Mesothelial cell of epicardium (in vitro differentiated cells): ENCODE results near the gene C10orf71. TPM values are rescaled to one million over a fixed set of nuclear protein-coding genes. Genes with fewer than 3 reads are reported as not detected.

ENCODE experiments used
- DNase-seq, 2 experiments: peaks; one replicate each; pipeline ENCODE4 v3.0.0; 2021; ENCODE audit warnings: low spot score in 2 of 2; ENCODE audit not compliant: unreplicated experiment in 2 of 2
- H3K27ac Mint-ChIP-seq: 2 replicates; pipeline ENCODE4 v1.8.0; 2021; ENCODE audit warnings: mixed read lengths
- H3K27me3 Mint-ChIP-seq: 2 replicates; pipeline ENCODE4 v1.8.0; 2021; ENCODE audit warnings: low read depth, mixed read lengths
- H3K36me3 Mint-ChIP-seq: 2 replicates; pipeline ENCODE4 v1.8.0; 2021; ENCODE audit warnings: mixed read lengths
- H3K4me1 Mint-ChIP-seq: 2 replicates; pipeline ENCODE4 v1.8.0; 2021; ENCODE audit warnings: mixed read lengths
- H3K4me3 Mint-ChIP-seq: 2 replicates; pipeline ENCODE4 v1.8.0; 2021; ENCODE audit warnings: mild to moderate bottlenecking, moderate library complexity, mixed read lengths
- H3K9me3 Mint-ChIP-seq: 2 replicates; pipeline ENCODE4 v1.8.0; 2021; ENCODE audit warnings: mixed read lengths
- CTCF ChIP-seq: fragments of 200-600 bp; sonication (generic); IDR thresholded peaks from one replicate; pipeline ENCODE4 v1.5.0; 2021; ENCODE audit warnings: antibody characterized with exemption; ENCODE audit not compliant: unreplicated experiment
- total RNA-seq: library from RNA; stranded (reverse); gene quantifications from 3 replicates; pipeline ENCODE4 v1.2.1, GENCODE V29; 2021

The C10orf71 gene
- total RNA-seq, 1 donor from 2014 or later = not detected

GRCh38 chr10:49300140-49300974 lies 1.4 kb downstream of the C10orf71 start:
- no peak for DNase-seq
- Mint-ChIP-seq H3K27ac (no peak overlapping the region), H3K4me3 (no peak overlapping the region), H3K4me1 (peaks cover 7% of the 10 kb centered on the region), H3K36me3 (no peaks in the 10 kb centered on the region), H3K9me3 (no peaks in the 10 kb centered on the region), H3K27me3 (peaks cover 47% of the 10 kb centered on the region)
- no peak for TF ChIP-seq CTCF

GRCh38 chr10:49301302-49301701 lies 2.3 kb downstream of the C10orf71 start:
- Mint-ChIP-seq H3K4me1 (peaks cover 7% of the 10 kb centered on the region), H3K4me3 (no peak overlapping the region)

GRCh38 chr10:49302088-49302487 lies 3.1 kb downstream of the C10orf71 start:
- Mint-ChIP-seq H3K27me3 (peaks cover 42% of the 10 kb centered on the region), H3K36me3 (no peaks in the 10 kb centered on the region), H3K9me3 (no peaks in the 10 kb centered on the region), H3K4me1 (peaks cover 7% of the 10 kb centered on the region), H3K27ac (no peak overlapping the region), H3K4me3 (no peak overlapping the region)
- no peak for TF ChIP-seq CTCF
- no peak for DNase-seq

More at GRCh38 chr10:49301302-49301701, 2.3 kb downstream of the C10orf71 start:
- no peak overlapping the region for H3K27ac Mint-ChIP-seq
- no peaks in the 10 kb centered on the region for H3K36me3 Mint-ChIP-seq
- TF ChIP-seq CTCF = no peak
- no peak for DNase-seq
- H3K9me3 Mint-ChIP-seq = no peaks in the 10 kb centered on the region
- H3K27me3 Mint-ChIP-seq = peaks cover 46% of the 10 kb centered on the region

- H3K27me3 Mint-ChIP-seq = peaks cover 29% of the 10 kb centered on the region
- no peak for TF ChIP-seq CTCF
- no peaks in the 10 kb centered on the region for H3K36me3 Mint-ChIP-seq
- H3K4me3 Mint-ChIP-seq = no peak overlapping the region
- no peak for DNase-seq
- H3K4me1 Mint-ChIP-seq = peaks cover 5% of the 10 kb centered on the region
- H3K27ac Mint-ChIP-seq = no peak overlapping the region
- no peaks in the 10 kb centered on the region for H3K9me3 Mint-ChIP-seq
Observed at GRCh38 chr10:49303711-49304110, 4.7 kb downstream of the C10orf71 start.

- no peak overlapping the region for H3K27ac Mint-ChIP-seq
- H3K4me3 Mint-ChIP-seq = no peak overlapping the region
- H3K4me1 Mint-ChIP-seq = peaks cover 1% of the 10 kb centered on the region
- no peaks in the 10 kb centered on the region for H3K36me3 Mint-ChIP-seq
- no peaks in the 10 kb centered on the region for H3K9me3 Mint-ChIP-seq
- H3K27me3 Mint-ChIP-seq = peaks cover 25% of the 10 kb centered on the region
- no peak for TF ChIP-seq CTCF
- no peak for DNase-seq
Observed at GRCh38 chr10:49304137-49304536, 5.2 kb downstream of the C10orf71 start.
